Measurements from ENCODE around the gene ASXL2. TPM values are rescaled to one million over a fixed set of nuclear protein-coding genes. Genes with fewer than 3 reads are reported as not detected.
A peak's percentile ranks its signal among the peaks of the same experiment; 100 is the strongest.

ASXL2 gene
- total and polyA plus RNA-seq, 4 experiments from 2014 or later, result 6.3 to 63.6 (median 33.1) TPM

GRCh38 chr2:25744055-25744454 is 134.2 kb downstream of the ASXL2 start:
- Histone ChIP-seq H3K9me3 (ENCODE audit: control insufficient read depth in 1 of 2, low read length in 2 of 2) (no peaks in the 10 kb centered on the region), H3K4me1 (ENCODE audit: insufficient read depth, low read length) (no peaks in the 10 kb centered on the region), H3K36me3 (ENCODE audit: insufficient read depth, low read length) (peaks cover 30% of the 10 kb centered on the region), H3K4me3 (ENCODE audit: low read length in 2 of 2) (no peak overlapping the region), H3K27ac (ENCODE audit: low read depth, low read length) (no peak overlapping the region), H3K27me3 (ENCODE audit: insufficient read depth, low read length) (no peaks in the 10 kb centered on the region)
- intact Hi-C loops (cut with micrococcal nuclease), result no loop called here
- peak overlapping the region in 3 of 7 donors; percentile 53 to 77 (median 75) for H3K27ac Mint-ChIP-seq
- CTCF ChIA-PET (ENCODE audit: partially characterized antibody), result interaction anchor here (0.9 to 1.3 kb wide), 2 partner anchors 137 to 434 kb away, joined by 3 read pairs; no protein-coding TSS in a partner anchor
- POLR2A ChIA-PET (ENCODE audit: partially characterized antibody), result no interaction called here
- no peaks in the 10 kb centered on the region for H3K9me3 Mint-ChIP-seq
- H3K36me3 Mint-ChIP-seq, result peaks cover 52 to 58% of the 10 kb centered on the region in 2 donors
- no peaks in the 10 kb centered on the region for H3K27me3 Mint-ChIP-seq
- no peak for DNase-seq
- H3K4me3 Mint-ChIP-seq, result peak overlapping the region in 2 of 8 donors; percentile 25 to 28
- peaks cover 6 to 21% (median 15%) of the 10 kb centered on the region in 4 donors for H3K4me1 Mint-ChIP-seq

GRCh38 chr2:25743132-25743830 is 135.0 kb downstream of the ASXL2 start:
- Histone ChIP-seq H3K9me3 (ENCODE audit: control insufficient read depth in 1 of 2, low read length in 2 of 2) (no peaks in the 10 kb centered on the region), H3K27me3 (ENCODE audit: insufficient read depth, low read length) (no peaks in the 10 kb centered on the region), H3K36me3 (ENCODE audit: insufficient read depth, low read length) (peaks cover 26% of the 10 kb centered on the region), H3K27ac (ENCODE audit: low read depth, low read length) (no peak overlapping the region), H3K4me3 (ENCODE audit: low read length in 2 of 2) (no peak overlapping the region), H3K4me1 (ENCODE audit: insufficient read depth, low read length) (no peaks in the 10 kb centered on the region)
- Mint-ChIP-seq H3K9me3 (no peaks in the 10 kb centered on the region), H3K27me3 (no peaks in the 10 kb centered on the region), H3K27ac (peak overlapping the region; percentile 9 to 82 (median 53)), H3K36me3 (peaks cover 47 to 52% of the 10 kb centered on the region in 2 donors), H3K4me3 (peak overlapping the region in 5 of 8 donors; percentile 33 to 62 (median 57)), H3K4me1 (peaks cover 6 to 21% (median 15%) of the 10 kb centered on the region in 4 donors)
- DNase-seq, result no peak
- CTCF ChIA-PET (ENCODE audit: partially characterized antibody), result interaction anchor here (0.9 to 1.3 kb wide), 4 partner anchors 8 to 433 kb away, joined by 3 to 6 read pairs (median 3); no protein-coding TSS in a partner anchor
- POLR2A ChIA-PET (ENCODE audit: partially characterized antibody), result interaction anchor here (1.3 kb wide), 1 partner anchor 51 kb away, joined by 4 read pairs; no protein-coding TSS in a partner anchor
- intact Hi-C loops (cut with micrococcal nuclease), result no loop called here

- peaks cover 41 to 49% of the 10 kb centered on the region in 2 donors for H3K36me3 Mint-ChIP-seq
- no peak overlapping the region for H3K27ac ChIP-seq (ENCODE audit: low read depth, low read length)
Observed at GRCh38 chr2:25742501-25742900, 135.8 kb downstream of the ASXL2 start.

GRCh38 chr2:25740810-25741381 is 137.4 kb downstream of the ASXL2 start:
- Histone ChIP-seq H3K4me1 (ENCODE audit: insufficient read depth, low read length) (no peaks in the 10 kb centered on the region), H3K9me3 (ENCODE audit: control insufficient read depth in 1 of 2, low read length in 2 of 2) (no peaks in the 10 kb centered on the region), H3K27ac (ENCODE audit: low read depth, low read length) (no peak overlapping the region), H3K36me3 (ENCODE audit: insufficient read depth, low read length) (peaks cover 26% of the 10 kb centered on the region), H3K27me3 (ENCODE audit: insufficient read depth, low read length) (no peaks in the 10 kb centered on the region), H3K4me3 (ENCODE audit: low read length in 2 of 2) (no peak overlapping the region)
- Mint-ChIP-seq H3K4me1 (peaks cover 6 to 17% (median 15%) of the 10 kb centered on the region in 4 donors), H3K27ac (peak overlapping the region in 3 of 7 donors; percentile 25 to 63 (median 33)), H3K4me3 (no peak overlapping the region), H3K36me3 (peaks cover 37 to 44% of the 10 kb centered on the region in 2 donors), H3K9me3 (no peaks in the 10 kb centered on the region), H3K27me3 (no peaks in the 10 kb centered on the region)
- no peak for DNase-seq
- intact Hi-C loops (cut with micrococcal nuclease), result no loop called here
- CTCF ChIA-PET (ENCODE audit: partially characterized antibody), result no interaction called here
- POLR2A ChIA-PET (ENCODE audit: partially characterized antibody), result no interaction called here

More at GRCh38 chr2:25742501-25742900, 135.8 kb downstream of the ASXL2 start:
- POLR2A ChIA-PET (ENCODE audit: partially characterized antibody), result interaction anchor here (1.3 kb wide), 1 partner anchor 52 kb away, joined by 4 read pairs; no protein-coding TSS in a partner anchor
- Histone ChIP-seq H3K4me3 (ENCODE audit: low read length in 2 of 2) (no peak overlapping the region), H3K9me3 (ENCODE audit: control insufficient read depth in 1 of 2, low read length in 2 of 2) (no peaks in the 10 kb centered on the region), H3K27me3 (ENCODE audit: insufficient read depth, low read length) (no peaks in the 10 kb centered on the region), H3K36me3 (ENCODE audit: insufficient read depth, low read length) (peaks cover 26% of the 10 kb centered on the region), H3K4me1 (ENCODE audit: insufficient read depth, low read length) (no peaks in the 10 kb centered on the region)
- CTCF ChIA-PET (ENCODE audit: partially characterized antibody), result interaction anchor here (1.1 to 1.3 kb wide), 2 partner anchors 9 to 111 kb away, joined by 3 to 6 read pairs; no protein-coding TSS in a partner anchor
- DNase-seq, result no peak
- H3K27me3 Mint-ChIP-seq, result no peaks in the 10 kb centered on the region
- intact Hi-C loops (cut with micrococcal nuclease), result no loop called here
- H3K27ac Mint-ChIP-seq, result peak overlapping the region in 5 of 7 donors; percentile 1 to 62 (median 10)
- no peak overlapping the region for H3K4me3 Mint-ChIP-seq
- peaks cover 6 to 17% (median 15%) of the 10 kb centered on the region in 4 donors for H3K4me1 Mint-ChIP-seq
- no peaks in the 10 kb centered on the region for H3K9me3 Mint-ChIP-seq

GRCh38 chr2:25738383-25739343 is 139.6 kb downstream of the ASXL2 start:
- CTCF ChIA-PET (ENCODE audit: partially characterized antibody), result interaction anchor here (1.1 to 1.4 kb wide), 4 partner anchors 11 to 131 kb away, joined by 3 to 6 read pairs (median 4); no protein-coding TSS in a partner anchor
- Mint-ChIP-seq H3K27ac (peak overlapping the region in 3 of 7 donors; percentile 36 to 46 (median 44)), H3K36me3 (peaks cover 24 to 33% of the 10 kb centered on the region in 2 donors)

GRCh38 chr2:25736899-25737515 is 141.3 kb downstream of the ASXL2 start:
- Histone ChIP-seq H3K4me1 (ENCODE audit: insufficient read depth, low read length) (no peaks in the 10 kb centered on the region), H3K9me3 (ENCODE audit: control insufficient read depth in 1 of 2, low read length in 2 of 2) (no peaks in the 10 kb centered on the region), H3K4me3 (ENCODE audit: low read length in 2 of 2) (no peak overlapping the region), H3K27ac (ENCODE audit: low read depth, low read length) (no peak overlapping the region), H3K27me3 (ENCODE audit: insufficient read depth, low read length) (no peaks in the 10 kb centered on the region), H3K36me3 (ENCODE audit: insufficient read depth, low read length) (peaks cover 2% of the 10 kb centered on the region)
- Mint-ChIP-seq H3K27me3 (no peaks in the 10 kb centered on the region), H3K36me3 (peaks cover 7 to 17% of the 10 kb centered on the region in 2 donors), H3K27ac (no peak overlapping the region), H3K4me3 (no peak overlapping the region), H3K4me1 (peaks cover 2 to 6% (median 3%) of the 10 kb centered on the region in 4 donors), H3K9me3 (peaks cover 0 to under 1% (median 0%) of the 10 kb centered on the region in 8 donors)
- no peak for DNase-seq
- ChIA-PET POLR2A (ENCODE audit: partially characterized antibody) (no interaction called here), CTCF (ENCODE audit: partially characterized antibody) (interaction anchor here (1.4 to 1.5 kb wide), 2 partner anchors 9 to 130 kb away, joined by 3 to 5 read pairs; no protein-coding TSS in a partner anchor)
- intact Hi-C loops (cut with micrococcal nuclease), result no loop called here

More at GRCh38 chr2:25738383-25739343, 139.6 kb downstream of the ASXL2 start:
- Histone ChIP-seq H3K4me1 (ENCODE audit: insufficient read depth, low read length) (no peaks in the 10 kb centered on the region), H3K9me3 (ENCODE audit: control insufficient read depth in 1 of 2, low read length in 2 of 2) (no peaks in the 10 kb centered on the region), H3K4me3 (ENCODE audit: low read length in 2 of 2) (no peak overlapping the region), H3K36me3 (ENCODE audit: insufficient read depth, low read length) (peaks cover 18% of the 10 kb centered on the region), H3K27me3 (ENCODE audit: insufficient read depth, low read length) (no peaks in the 10 kb centered on the region), H3K27ac (ENCODE audit: low read depth, low read length) (no peak overlapping the region)
- no peak for DNase-seq
- POLR2A ChIA-PET (ENCODE audit: partially characterized antibody), result no interaction called here
- no peaks in the 10 kb centered on the region for H3K9me3 Mint-ChIP-seq
- peaks cover 6 to 13% (median 12%) of the 10 kb centered on the region in 4 donors for H3K4me1 Mint-ChIP-seq
- H3K4me3 Mint-ChIP-seq, result no peak overlapping the region
- no peaks in the 10 kb centered on the region for H3K27me3 Mint-ChIP-seq
- intact Hi-C loops (cut with micrococcal nuclease), result no loop called here

All from CD4-positive, alpha-beta memory T cell (primary cell).